Lower lobe of right lung (tissue), 2 donors: ENCODE measurements around the gene VWA3B. TPM values are rescaled to one million over a fixed set of nuclear protein-coding genes. Genes with fewer than 3 reads are reported as not detected.

Source experiments
- ATAC-seq, 2 donors: fragments of 200-7000 bp; cut with Tn5 transposase; one replicate each; pipeline ENCODE4 v1.9.1; 2020 to 2022; ENCODE audit warnings: mild to moderate bottlenecking in 2 of 2, moderate library complexity in 2 of 2
- DNase-seq: peaks from one replicate; pipeline ENCODE4 v3.0.0-alpha.2; 2020
- H3K27ac ChIP-seq: fragments of 200-600 bp; one replicate; pipeline ENCODE4 v1.8.0; 2022
- H3K27me3 ChIP-seq: fragments of 200-600 bp; one replicate; pipeline ENCODE4 v1.8.0; 2022; ENCODE audit warnings: low read depth
- H3K36me3 ChIP-seq: fragments of 200-600 bp; one replicate; pipeline ENCODE4 v1.8.0; 2022; ENCODE audit warnings: mild to moderate bottlenecking
- H3K4me1 ChIP-seq: fragments of 200-600 bp; one replicate; pipeline ENCODE4 v1.8.0; 2022
- H3K4me3 ChIP-seq: fragments of 200-600 bp; one replicate; pipeline ENCODE4 v1.8.0; 2022; ENCODE audit warnings: mild to moderate bottlenecking
- H3K9me3 ChIP-seq: fragments of 200-600 bp; one replicate; pipeline ENCODE4 v1.8.0; 2022
- CTCF ChIP-seq: fragments of 200-600 bp; IDR thresholded peaks from one replicate; pipeline ENCODE4 v1.8.0; 2022; ENCODE audit warnings: antibody characterized with exemption, mild to moderate bottlenecking
- intact Hi-C: fragments of 100-400 bp; cut with DNase I; formaldehyde crosslinking; loops from one replicate; pipeline ENCODE4 v1.11.0; 2022
- total RNA-seq: library from RNA; stranded (reverse); fragmentation: NEBNext Ultra II Directional; extraction: Animal tissue kit (Norgen Biotek cat#: 25700); gene quantifications from one replicate; pipeline ENCODE4 v1.2.1, GENCODE V29; 2021
- donor health status: DM: no; HTN: yes; CAD: no; lungs with severe emphysema.

The VWA3B gene
- total RNA-seq, 1 donor from 2014 or later, result 7.9 TPM

DNA sequence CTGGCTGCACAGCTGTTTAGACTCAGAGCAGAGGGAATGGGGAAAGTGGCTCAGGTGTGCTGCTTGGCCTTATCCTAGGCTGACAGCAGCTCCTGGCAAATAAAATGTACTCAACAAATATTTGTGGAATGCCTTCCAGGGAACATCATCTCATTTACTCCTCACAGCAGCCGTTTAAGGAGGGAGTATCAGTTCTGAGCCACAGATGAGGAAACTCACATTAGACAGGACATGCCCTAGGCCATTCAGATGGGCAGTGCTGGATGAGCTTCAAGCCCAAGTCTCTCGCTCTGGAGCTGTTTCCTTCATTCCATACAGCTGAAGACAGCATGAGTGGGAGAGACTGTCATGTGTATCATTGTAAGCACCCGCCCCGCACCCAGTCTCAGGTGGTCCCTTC lies 129.6 kb downstream of the VWA3B start:
- H3K9me3 ChIP-seq, result no peaks in the 10 kb centered on the region
- no peaks in the 10 kb centered on the region for H3K4me1 ChIP-seq
- peaks cover 8% of the 10 kb centered on the region for H3K27me3 ChIP-seq
- no peak for TF ChIP-seq CTCF
- no peaks in the 10 kb centered on the region for H3K36me3 ChIP-seq
- DNase-seq, result no peak
- H3K4me3 ChIP-seq, result no peak overlapping the region
- H3K27ac ChIP-seq, result no peak overlapping the region
- intact Hi-C loops, result no loop called here
- no peak for ATAC-seq

DNA sequence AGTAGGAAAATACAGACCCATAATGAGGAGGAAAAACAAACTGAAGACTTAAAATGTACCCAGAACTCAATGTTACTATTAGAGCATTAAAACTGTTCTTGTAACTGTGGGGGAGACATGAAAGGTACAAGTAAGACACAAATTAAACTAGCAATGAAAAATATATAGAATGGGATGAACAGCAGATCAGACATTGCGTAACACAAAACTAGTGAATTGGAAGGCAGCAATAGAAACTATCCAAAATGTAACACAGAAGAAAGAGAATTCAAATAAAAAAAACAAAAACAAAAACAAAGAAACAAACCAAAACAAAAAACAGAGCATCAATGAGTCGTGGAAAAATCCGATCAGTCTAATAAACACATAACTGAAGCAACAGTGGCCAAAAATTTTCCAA lies 132.2 kb downstream of the VWA3B start:
- no peak for ATAC-seq
- H3K36me3 ChIP-seq, result no peaks in the 10 kb centered on the region

GRCh38 chr2:98233941-98234340 lies 147.0 kb downstream of the VWA3B start:
- no peak for DNase-seq
- ATAC-seq, result no peak
- TF ChIP-seq CTCF, result no peak
- no peaks in the 10 kb centered on the region for H3K27me3 ChIP-seq
- no peak overlapping the region for H3K4me3 ChIP-seq
- H3K27ac ChIP-seq, result no peak overlapping the region
- intact Hi-C loops, result no loop called here
- H3K4me1 ChIP-seq, result no peaks in the 10 kb centered on the region
- H3K9me3 ChIP-seq, result no peaks in the 10 kb centered on the region
- no peaks in the 10 kb centered on the region for H3K36me3 ChIP-seq

More for the DNA sequence above, 132.2 kb downstream of the VWA3B start:
- DNase-seq, result no peak
- Histone ChIP-seq H3K27ac (no peak overlapping the region), H3K27me3 (no peaks in the 10 kb centered on the region), H3K9me3 (no peaks in the 10 kb centered on the region), H3K4me1 (no peaks in the 10 kb centered on the region), H3K4me3 (no peak overlapping the region)
- no peak for TF ChIP-seq CTCF
- intact Hi-C loops, result no loop called here

DNA sequence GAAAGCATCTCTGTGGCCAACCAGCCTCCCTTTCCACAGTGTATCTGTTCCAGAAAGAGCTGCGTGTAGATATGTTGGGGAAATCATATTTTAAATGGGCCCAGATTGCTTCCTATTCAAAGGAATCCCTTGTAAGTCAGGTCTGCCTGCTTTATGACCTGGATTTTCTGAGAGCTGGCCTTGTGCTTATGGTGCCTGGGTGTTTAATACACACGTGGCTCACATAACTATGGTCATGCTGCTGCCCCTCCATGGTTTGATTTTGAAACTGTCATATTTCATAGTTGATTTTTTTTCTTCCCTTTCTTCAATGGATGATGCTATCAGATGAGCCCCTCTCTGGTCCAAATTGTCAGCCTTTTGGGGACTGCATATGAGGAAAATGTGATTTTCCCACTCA lies 147.8 kb downstream of the VWA3B start:
- Histone ChIP-seq H3K27ac (no peak overlapping the region), H3K4me1 (no peaks in the 10 kb centered on the region), H3K4me3 (no peak overlapping the region), H3K36me3 (no peaks in the 10 kb centered on the region), H3K9me3 (no peaks in the 10 kb centered on the region), H3K27me3 (no peaks in the 10 kb centered on the region)
- no peak for TF ChIP-seq CTCF
- ATAC-seq, result no peak
- no peak for DNase-seq
- intact Hi-C loops, result no loop called here

DNA sequence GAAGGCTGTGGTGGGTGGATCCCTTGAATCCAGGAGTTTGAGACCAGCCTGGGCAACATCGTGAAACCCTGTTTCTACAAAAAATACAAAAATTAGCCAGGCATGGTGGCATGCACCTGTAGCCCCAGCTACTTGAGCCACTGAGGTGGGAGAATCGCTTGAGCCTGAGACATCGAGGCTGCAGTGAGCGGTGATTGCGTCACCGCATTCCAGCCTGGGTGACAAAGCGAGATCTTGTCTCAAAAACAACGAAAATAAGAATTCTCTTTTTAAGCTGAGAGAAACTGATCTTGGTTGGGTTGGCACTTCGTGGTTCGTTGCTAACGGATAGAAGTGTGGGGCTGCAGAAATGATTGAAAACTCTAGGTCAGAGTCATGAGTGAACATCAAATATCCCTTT lies 150.0 kb downstream of the VWA3B start:
- Histone ChIP-seq H3K36me3 (no peaks in the 10 kb centered on the region), H3K4me1 (no peaks in the 10 kb centered on the region), H3K9me3 (no peaks in the 10 kb centered on the region), H3K27ac (no peak overlapping the region), H3K27me3 (no peaks in the 10 kb centered on the region), H3K4me3 (no peak overlapping the region)
- ATAC-seq, result no peak
- DNase-seq, result no peak
- intact Hi-C loops, result no loop called here
- no peak for TF ChIP-seq CTCF
